NCI-H2196 treated with DMSO at 0.1 percent for 48 hours (cell line): Measurements from ENCODE around the gene CKMT1A.
"Not testable (repeated sequence)": the region's sequence is repeated elsewhere in the genome, so short reads cannot be mapped to it uniquely, and the experiment has no call there.

Experiments
- DNase-seq: peaks from one replicate; lab custom pipeline; 2025; ENCODE audit not compliant: unreplicated experiment; lab: John Stamatoyannopoulos, UW

CKMT1A gene

GRCh38 chr15:43693148-43694022 lies at the start of gene CKMT1A:
CKMT1A (plus strand) TSS chr15:43693859; CDS start chr15:43694051, 192 bp downstream.
- not testable (repeated sequence) for DNase-seq

- DNase-seq = no peak
Measured at GRCh38 chr15:43648649-43649429, 44.8 kb upstream of the CKMT1A start, which contains the start of gene CATSPER2. CATSPER2 (minus strand) TSS chr15:43648844; CDS start chr15:43648061, 783 bp downstream.

DNA sequence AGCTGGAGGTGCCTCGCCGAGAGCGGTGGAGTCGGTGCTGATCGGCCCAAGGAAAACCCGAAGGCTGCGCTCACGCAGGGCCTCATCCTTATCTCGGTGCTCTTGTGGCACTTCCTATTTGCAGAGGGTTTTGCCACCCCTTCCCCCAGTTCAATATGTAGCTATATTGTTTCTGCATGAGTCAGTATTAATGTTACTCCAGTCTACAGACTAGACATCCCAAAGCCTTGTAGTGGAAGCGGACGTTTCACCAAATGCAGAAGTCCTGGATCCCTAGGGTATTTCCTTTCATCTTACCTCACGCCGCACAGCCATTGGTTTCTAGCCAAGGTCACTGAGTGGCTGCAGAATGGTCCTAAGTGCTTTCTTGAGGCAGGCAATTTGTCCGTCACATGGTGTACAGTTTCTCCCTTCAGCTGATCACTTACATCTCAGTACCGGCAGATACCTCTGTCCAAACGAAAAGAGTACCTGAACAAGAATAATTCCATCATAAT lies 44.2 kb upstream of the CKMT1A start:
- not testable (repeated sequence) for DNase-seq

- not testable (repeated sequence) for DNase-seq
Measured at GRCh38 chr15:43659727-43660126, 33.9 kb upstream of the CKMT1A start.

GRCh38 chr15:43662293-43662692 lies 31.4 kb upstream of the CKMT1A start:
- not testable (repeated sequence) for DNase-seq

DNA sequence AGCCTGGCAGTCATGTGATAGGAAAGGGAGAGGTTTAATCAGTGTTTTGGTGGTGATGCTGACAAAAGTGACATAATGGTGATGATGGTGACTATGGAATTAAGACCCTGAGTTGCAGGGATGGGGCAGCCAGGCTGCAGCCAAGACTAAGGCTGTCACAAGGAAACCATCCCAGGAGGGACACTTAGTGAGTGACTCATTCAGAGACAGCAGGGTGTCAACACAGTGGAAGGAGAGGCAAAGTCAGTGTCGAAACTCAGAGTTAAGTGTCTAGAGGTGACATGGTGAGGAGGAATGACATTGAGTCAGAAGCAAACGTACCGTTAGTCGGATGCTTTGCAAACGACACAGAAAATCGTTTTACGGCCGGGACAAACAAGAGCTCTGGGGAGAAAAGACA lies 30.3 kb upstream of the CKMT1A start:
- not testable (repeated sequence) for DNase-seq

DNA sequence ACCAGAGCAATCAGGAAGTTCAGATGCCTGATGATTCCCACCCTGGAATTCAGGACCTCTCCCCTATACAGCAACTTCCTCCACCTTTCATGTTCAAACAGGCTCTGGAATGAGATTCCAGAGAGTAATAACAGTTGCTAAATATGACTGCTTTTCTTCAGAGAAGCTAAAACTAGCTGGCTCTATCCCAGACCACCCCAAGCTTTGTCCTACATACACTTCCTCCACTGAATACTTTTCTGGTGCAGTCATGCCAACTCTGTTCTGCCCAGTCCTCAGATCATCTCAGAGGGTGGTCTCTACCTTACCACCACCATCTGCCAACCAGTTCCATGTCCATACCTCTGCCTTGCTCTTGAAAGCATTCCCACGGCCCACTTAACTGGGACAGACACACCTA lies 27.5 kb upstream of the CKMT1A start:
- not testable (repeated sequence) for DNase-seq

GRCh38 chr15:43674175-43674574 lies 19.5 kb upstream of the CKMT1A start:
- DNase-seq = not testable (repeated sequence)

DNA sequence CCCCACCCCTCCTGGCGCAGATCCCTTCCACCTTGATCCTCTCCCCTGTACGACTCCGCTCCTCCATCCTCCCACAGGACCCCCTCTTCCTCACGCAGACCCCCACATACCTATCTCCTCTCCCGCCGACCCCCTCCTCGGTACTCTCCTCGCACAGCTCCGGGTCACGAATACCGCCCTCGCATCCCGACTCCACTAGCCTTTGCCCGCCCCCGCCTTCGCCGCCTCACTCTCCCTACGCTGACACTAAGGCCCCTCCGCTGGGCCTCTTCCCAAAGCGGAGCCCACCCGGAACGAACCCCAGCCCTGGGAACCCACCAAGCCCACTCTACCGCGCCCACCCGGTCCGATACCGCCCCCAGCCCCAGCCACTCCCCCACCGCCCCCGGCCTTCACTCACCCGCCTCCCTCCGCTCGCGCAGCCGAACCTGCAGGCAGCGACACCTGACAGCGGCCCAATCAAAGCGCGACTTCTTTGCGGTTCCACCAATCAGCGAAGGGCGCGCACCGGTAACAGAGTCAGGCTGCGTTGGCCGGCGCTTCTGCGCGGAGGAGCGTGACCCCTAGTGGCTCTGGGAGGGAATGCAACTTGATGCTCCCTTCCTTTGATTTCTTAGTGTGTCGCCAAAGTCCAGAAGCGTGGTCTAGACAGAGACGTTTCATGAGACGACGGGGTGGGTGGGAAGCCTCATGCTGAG lies 3.9 kb upstream of the CKMT1A start:
- DNase-seq = not testable (repeated sequence)

DNA sequence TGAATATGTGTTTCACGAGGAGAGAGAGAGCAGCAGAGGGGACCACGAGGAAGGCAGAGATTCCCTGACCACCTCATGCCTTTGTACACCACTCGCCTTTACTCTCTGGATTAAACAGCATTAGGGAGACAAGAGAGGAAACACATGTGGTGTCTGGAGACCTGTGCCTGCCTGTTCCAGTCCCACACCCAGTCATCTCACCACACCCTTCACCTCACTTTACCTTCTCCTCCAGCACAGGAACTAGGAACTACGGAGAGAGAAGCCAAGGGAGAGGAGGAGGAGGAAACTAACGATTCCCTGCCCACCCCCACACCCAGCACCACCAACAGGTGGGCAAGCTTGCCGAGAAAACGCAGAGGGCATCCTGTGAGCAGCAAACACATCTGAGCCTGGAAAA lies 980 bp upstream of the CKMT1A start:
- not testable (repeated sequence) for DNase-seq

DNA sequence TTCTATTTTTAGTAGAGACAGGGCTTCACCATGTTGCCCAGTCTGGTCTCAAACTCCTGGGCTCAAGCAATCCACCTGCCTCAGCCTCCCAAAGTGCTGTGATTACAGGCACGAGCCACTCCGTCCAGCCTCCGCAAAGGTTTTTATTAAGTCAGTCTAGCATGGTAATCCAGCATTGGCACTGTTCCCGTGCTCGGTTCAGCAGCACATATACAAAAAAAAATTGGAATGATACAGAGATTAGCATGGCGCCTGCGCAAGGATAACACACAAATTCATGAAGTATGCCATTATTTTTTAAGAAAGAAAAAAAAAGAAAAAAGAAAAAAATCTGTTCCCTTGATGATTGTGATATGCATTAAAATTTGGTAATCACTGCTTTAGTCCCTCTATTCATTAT lies 8.5 kb downstream of the CKMT1A start:
- DNase-seq = no peak

DNA sequence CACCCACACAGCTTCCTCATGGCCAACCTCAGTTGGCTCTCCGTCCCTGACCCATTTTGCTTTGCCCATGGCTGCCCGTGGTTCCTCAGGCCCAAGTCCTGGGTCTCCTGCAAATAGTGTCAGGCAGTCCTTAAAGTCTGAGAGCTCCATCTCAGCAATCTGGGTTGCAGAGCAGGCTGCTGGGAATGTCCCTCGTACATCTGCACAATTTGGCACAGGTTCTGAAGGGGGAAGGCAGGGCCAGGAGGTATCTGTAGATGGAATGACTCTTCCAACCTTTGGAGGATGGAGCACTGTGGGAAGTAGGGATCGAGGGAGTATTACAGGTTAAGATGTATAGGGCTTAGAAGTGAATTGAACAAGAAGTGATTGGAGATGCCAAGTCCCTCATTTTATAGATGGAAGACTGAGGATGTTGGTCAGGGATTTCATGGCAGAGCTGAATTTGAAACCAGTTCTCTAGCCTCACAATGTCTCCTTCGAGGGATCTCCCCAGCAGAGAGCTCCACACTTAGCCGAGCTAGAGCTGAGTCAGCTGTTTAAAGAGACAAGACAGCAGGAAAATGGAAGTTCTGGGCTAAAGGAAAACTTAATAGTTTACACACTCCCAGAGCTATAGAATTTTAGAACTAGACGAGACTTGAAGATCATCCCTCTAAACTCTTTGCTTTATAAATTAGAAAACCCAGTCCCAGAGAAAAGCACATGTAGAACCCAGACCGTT lies 9.2 kb downstream of the CKMT1A start:
- DNase-seq = no peak

GRCh38 chr15:43710431-43711131 lies 16.9 kb downstream of the CKMT1A start:
- DNase-seq = not testable (repeated sequence)

- DNase-seq = no peak
Measured at GRCh38 chr15:43723151-43723550, 29.5 kb downstream of the CKMT1A start.

GRCh38 chr15:43726306-43726705 lies 32.6 kb downstream of the CKMT1A start:
- DNase-seq = not testable (repeated sequence)

DNA sequence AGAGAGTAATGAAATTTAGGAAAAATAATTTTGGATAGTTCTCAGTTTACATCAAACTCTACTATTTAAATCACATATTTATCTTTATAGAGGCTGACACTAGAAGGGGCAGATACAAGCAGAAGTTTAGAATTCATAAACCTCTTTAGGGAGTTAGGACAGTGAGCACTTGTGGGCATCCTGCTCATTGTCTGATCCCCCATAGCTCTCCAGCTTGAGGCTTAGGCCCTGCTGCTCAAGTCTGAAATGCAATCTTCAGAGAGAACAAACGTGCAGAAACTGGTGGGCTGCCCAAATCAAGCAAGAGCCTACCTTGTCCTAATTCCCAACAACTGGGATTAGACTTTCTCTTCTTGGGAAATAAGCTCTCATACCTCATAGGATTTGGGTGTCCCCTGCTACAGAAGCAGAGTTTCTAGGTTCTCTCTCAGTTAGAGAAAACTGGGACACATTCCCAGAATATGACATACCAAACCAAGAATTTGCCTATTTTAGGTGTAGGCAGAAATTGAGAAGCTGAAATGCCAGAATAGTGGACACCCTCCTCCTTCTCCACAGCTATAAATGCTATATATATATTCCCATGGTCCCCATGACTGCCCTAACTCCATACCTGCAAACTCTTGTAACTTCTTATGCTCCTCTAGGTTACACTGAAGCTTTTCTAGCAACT lies 34.5 kb downstream of the CKMT1A start:
- DNase-seq = not testable (repeated sequence)

- no peak for DNase-seq
Measured at GRCh38 chr15:43735416-43735815, 41.8 kb downstream of the CKMT1A start.

- DNase-seq = peak; percentile 27
Measured at GRCh38 chr15:43746245-43746902, 52.7 kb downstream of the CKMT1A start, which contains the start of gene PDIA3. PDIA3 (plus strand) TSS chr15:43746438; CDS start chr15:43746540, 102 bp downstream.
